ENCODE data around the gene RAD51D.

RAD51D gene

DNA sequence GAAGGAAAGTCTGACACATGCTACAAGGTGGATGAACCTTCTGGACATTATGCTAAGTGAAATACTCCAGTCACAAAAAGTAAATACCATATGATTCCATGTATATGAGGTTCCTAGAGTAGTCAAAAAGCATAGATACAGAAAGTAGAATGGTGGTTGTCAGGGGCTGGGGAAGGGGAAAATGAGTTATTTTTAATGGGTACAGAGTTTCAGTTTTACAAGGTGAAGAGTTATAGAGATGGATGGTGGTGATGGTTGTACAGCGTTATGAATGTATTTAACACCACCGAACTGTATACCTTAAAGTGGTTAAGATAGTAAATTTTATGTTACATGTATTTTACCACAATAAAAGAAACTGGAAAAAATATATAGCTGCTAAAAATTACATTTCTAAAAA, 17.9 kb downstream of the RAD51D start:
- H3K79me2 ChIP-seq (ENCODE audit: low read length): no peaks in the 10 kb centered on the region
- H3K4me3 ChIP-seq (ENCODE audit: low read length): no peak overlapping the region
- no peak for TF ChIP-seq EZH2phosphoT487 (IDR thresholded peaks at IDR 0.05; ENCODE audit: low read length)
- TF ChIP-seq, protein P1, sequence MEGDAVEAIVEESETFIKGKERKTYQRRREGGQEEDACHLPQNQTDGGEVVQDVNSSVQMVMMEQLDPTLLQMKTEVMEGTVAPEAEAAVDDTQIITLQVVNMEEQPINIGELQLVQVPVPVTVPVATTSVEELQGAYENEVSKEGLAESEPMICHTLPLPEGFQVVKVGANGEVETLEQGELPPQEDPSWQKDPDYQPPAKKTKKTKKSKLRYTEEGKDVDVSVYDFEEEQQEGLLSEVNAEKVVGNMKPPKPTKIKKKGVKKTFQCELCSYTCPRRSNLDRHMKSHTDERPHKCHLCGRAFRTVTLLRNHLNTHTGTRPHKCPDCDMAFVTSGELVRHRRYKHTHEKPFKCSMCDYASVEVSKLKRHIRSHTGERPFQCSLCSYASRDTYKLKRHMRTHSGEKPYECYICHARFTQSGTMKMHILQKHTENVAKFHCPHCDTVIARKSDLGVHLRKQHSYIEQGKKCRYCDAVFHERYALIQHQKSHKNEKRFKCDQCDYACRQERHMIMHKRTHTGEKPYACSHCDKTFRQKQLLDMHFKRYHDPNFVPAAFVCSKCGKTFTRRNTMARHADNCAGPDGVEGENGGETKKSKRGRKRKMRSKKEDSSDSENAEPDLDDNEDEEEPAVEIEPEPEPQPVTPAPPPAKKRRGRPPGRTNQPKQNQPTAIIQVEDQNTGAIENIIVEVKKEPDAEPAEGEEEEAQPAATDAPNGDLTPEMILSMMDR (IDR thresholded peaks at IDR 0.05; ENCODE audit: low read length): no peak
- TF ChIP-seq EZH2 (optimal IDR thresholded peaks at IDR 0.05; ENCODE audit: low read depth, low read length): no peak
- no peaks in the 10 kb centered on the region for H3F3A ChIP-seq (ENCODE audit: insufficient read depth, low read length)
- no peaks in the 10 kb centered on the region for H4K20me1 ChIP-seq (ENCODE audit: insufficient read depth, low read length)
- DNase-seq: no peak
- H3K4me1 ChIP-seq (ENCODE audit: low read length): no peaks in the 10 kb centered on the region
- no peak overlapping the region for H3K4me2 ChIP-seq (ENCODE audit: low read depth, low read length)
- H2AFZ ChIP-seq (ENCODE audit: low read length): no peak overlapping the region
- H3K9me3 ChIP-seq (replicated peaks; ENCODE audit: insufficient read depth, low read length): no peaks in the 10 kb centered on the region
- H3K27ac ChIP-seq (ENCODE audit: low read length): no peak overlapping the region
- H3K9ac ChIP-seq (ENCODE audit: low read length): no peak overlapping the region
- no peaks in the 10 kb centered on the region; the same call in 1 of the 2 replicates for H3K36me3 ChIP-seq (replicated peaks; ENCODE audit: insufficient read depth, low read length)
- no peaks in the 10 kb centered on the region for H3K9me2 ChIP-seq (replicated peaks; ENCODE audit: insufficient read depth, low read length)
- no peaks in the 10 kb centered on the region for H3K27me3 ChIP-seq (replicated peaks; ENCODE audit: insufficient read depth, low read length)

DNA sequence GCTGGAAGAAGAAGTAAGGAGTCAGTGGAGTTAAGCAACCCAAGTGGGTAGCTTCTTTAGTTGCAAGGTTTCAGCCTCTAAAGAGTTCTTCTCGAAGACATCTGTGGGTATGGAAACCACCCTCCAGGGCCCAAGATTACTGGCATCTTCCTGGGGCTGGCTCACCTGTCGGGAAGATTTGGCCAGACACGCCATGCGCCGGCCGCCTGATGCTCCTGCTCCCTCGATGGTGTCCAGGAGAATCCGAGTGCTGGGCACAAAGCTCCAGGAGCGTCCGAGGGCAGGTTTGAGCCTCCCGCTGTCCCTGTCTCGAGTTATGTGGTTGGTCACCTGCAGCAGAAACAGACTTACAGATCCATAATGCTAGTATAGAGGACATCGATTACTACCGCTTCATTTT, 18.6 kb downstream of the RAD51D start:
- no peaks in the 10 kb centered on the region for H3K79me2 ChIP-seq (ENCODE audit: low read length)
- H3K9me2 ChIP-seq (replicated peaks; ENCODE audit: insufficient read depth, low read length): no peaks in the 10 kb centered on the region
- no peak overlapping the region for H3K27ac ChIP-seq (ENCODE audit: low read length)
- TF ChIP-seq EZH2phosphoT487 (IDR thresholded peaks at IDR 0.05; ENCODE audit: low read length) (no peak), EZH2 (optimal IDR thresholded peaks at IDR 0.05; ENCODE audit: low read depth, low read length) (no peak)
- TF ChIP-seq, protein P1 (IDR thresholded peaks at IDR 0.05; ENCODE audit: low read length): no peak
- no peak overlapping the region for H3K4me2 ChIP-seq (ENCODE audit: low read depth, low read length)
- no peaks in the 10 kb centered on the region for H4K20me1 ChIP-seq (ENCODE audit: insufficient read depth, low read length)
- H3K9me3 ChIP-seq (replicated peaks; ENCODE audit: insufficient read depth, low read length): no peaks in the 10 kb centered on the region
- no peaks in the 10 kb centered on the region for H3K4me1 ChIP-seq (ENCODE audit: low read length)
- H2AFZ ChIP-seq (ENCODE audit: low read length): no peak overlapping the region
- H3K4me3 ChIP-seq (ENCODE audit: low read length): no peak overlapping the region
- no peak for DNase-seq
- H3K9ac ChIP-seq (ENCODE audit: low read length): no peak overlapping the region
- H3K36me3 ChIP-seq (replicated peaks; ENCODE audit: insufficient read depth, low read length): no peaks in the 10 kb centered on the region; the same call in 1 of the 2 replicates
- H3F3A ChIP-seq (ENCODE audit: insufficient read depth, low read length): no peaks in the 10 kb centered on the region
- H3K27me3 ChIP-seq (replicated peaks; ENCODE audit: insufficient read depth, low read length): no peaks in the 10 kb centered on the region

DNA sequence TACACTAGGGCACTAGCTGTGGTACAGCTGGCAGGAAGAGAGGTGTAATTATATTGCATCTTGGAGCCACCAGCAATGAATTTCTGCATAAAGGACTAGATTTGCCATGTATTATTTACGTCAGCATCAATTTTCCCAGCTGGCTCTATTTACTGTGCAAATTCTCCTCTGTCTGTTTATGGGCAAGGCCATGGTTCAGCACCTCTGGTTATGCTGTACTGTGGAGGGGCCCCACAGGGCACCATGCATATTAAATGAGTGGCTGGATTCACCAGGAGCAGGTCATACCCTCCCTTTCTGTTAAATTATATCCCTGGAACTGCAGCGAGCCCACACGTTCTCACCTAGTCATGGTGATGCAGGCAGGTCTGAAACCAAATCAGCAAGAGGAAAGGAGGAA, 19.8 kb downstream of the RAD51D start:
- Histone ChIP-seq H4K20me1 (ENCODE audit: insufficient read depth, low read length) (no peaks in the 10 kb centered on the region), H3K4me3 (ENCODE audit: low read length) (no peak overlapping the region), H3K4me2 (ENCODE audit: low read depth, low read length) (no peak overlapping the region), H3K27me3 (replicated peaks; ENCODE audit: insufficient read depth, low read length) (no peaks in the 10 kb centered on the region), H3K36me3 (replicated peaks; ENCODE audit: insufficient read depth, low read length) (no peaks in the 10 kb centered on the region; the same call in 1 of the 2 replicates), H3K4me1 (ENCODE audit: low read length) (no peaks in the 10 kb centered on the region), H2AFZ (ENCODE audit: low read length) (no peak overlapping the region), H3K9me3 (replicated peaks; ENCODE audit: insufficient read depth, low read length) (no peaks in the 10 kb centered on the region), H3K79me2 (ENCODE audit: low read length) (no peaks in the 10 kb centered on the region), H3K9ac (ENCODE audit: low read length) (no peak overlapping the region), H3F3A (ENCODE audit: insufficient read depth, low read length) (no peaks in the 10 kb centered on the region), H3K27ac (ENCODE audit: low read length) (no peak overlapping the region), H3K9me2 (replicated peaks; ENCODE audit: insufficient read depth, low read length) (no peaks in the 10 kb centered on the region)
- TF ChIP-seq EZH2 (optimal IDR thresholded peaks at IDR 0.05; ENCODE audit: low read depth, low read length): no peak
- no peak for DNase-seq

DNA sequence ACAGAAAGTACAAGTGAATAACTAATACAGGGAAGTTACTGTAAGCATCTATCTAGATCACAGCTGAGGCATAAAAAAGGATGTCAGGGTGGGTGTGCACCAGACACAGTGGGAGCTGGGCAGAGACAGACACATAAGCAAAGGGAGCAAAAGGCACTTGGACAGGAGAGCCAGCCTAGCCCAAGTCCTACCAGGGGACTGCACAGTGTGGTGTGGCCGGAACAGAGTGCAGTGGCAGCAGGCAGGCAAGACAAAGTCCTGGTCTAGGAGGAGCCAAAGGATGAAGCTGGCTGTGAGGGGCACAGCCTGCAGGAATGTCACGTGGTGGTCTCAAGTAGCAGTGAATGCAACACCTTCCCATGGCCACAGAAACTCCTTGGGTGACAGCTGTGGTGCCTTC, 21.9 kb downstream of the RAD51D start:
- Histone ChIP-seq H3K27ac (ENCODE audit: low read length) (no peak overlapping the region), H3K4me1 (ENCODE audit: low read length) (no peaks in the 10 kb centered on the region), H4K20me1 (ENCODE audit: insufficient read depth, low read length) (no peaks in the 10 kb centered on the region), H2AFZ (ENCODE audit: low read length) (no peak overlapping the region), H3K4me2 (ENCODE audit: low read depth, low read length) (no peak overlapping the region), H3K9me2 (replicated peaks; ENCODE audit: insufficient read depth, low read length) (no peaks in the 10 kb centered on the region), H3K9ac (ENCODE audit: low read length) (no peak overlapping the region), H3K27me3 (replicated peaks; ENCODE audit: insufficient read depth, low read length) (no peaks in the 10 kb centered on the region), H3K9me3 (replicated peaks; ENCODE audit: insufficient read depth, low read length) (no peaks in the 10 kb centered on the region), H3K36me3 (replicated peaks; ENCODE audit: insufficient read depth, low read length) (no peaks in the 10 kb centered on the region; the same call in 1 of the 2 replicates), H3K4me3 (ENCODE audit: low read length) (no peak overlapping the region), H3K79me2 (ENCODE audit: low read length) (no peaks in the 10 kb centered on the region), H3F3A (ENCODE audit: insufficient read depth, low read length) (no peaks in the 10 kb centered on the region)
- TF ChIP-seq EZH2phosphoT487 (IDR thresholded peaks at IDR 0.05; ENCODE audit: low read length) (no peak), EZH2 (optimal IDR thresholded peaks at IDR 0.05; ENCODE audit: low read depth, low read length) (no peak)
- TF ChIP-seq, protein P1 (IDR thresholded peaks at IDR 0.05; ENCODE audit: low read length): no peak
- no peak for DNase-seq

Measured in MM.1S (cell line).